ENCODE data around the gene RBP2.

The RBP2 gene

DNA sequence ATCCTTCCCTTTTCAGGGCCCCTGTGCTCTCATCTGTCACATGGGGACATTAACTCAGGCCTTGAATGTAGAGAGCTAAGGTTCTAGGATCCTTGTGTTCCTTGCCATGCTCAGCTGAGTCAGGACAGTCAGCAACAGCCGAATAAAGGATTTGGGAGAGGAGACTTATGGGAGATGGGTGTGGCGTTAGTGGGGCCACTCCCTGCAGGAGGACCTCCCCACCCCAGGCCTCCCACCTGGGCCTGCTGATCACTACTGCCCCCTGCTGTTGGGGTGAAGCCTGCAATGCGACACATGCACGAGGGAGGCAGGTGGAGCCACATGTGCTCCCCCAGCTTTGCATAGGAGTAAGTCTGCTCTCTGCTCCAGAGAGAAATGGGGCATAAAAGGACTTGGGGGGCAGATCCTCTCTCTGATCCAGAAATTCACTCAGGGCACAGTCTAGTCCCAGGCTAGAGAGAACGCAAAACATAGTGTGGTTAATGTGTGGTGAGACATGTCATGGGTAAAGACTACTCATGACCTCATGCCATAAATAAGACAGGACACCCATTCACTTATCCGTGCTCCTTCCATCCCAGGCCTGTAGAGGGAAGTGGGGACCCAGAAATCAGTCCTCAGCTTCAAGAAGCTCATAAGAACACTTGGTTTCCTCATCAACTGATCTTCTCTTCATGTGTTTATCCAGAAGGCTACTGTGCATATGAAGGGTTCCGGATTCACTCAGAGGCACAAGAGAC is 43.9 kb upstream of the RBP2 start:
- H3K27ac ChIP-seq (ENCODE audit: insufficient read depth in 1 of 2, low read depth in 1 of 2, low read length in 2 of 2, poor library complexity in 1 of 2, severe bottlenecking in 2 of 2), result no peak overlapping the region
- ChIA-PET CTCF (no interaction called here), POLR2A (no interaction called here)
- WGBS (ENCODE audit: insufficient coverage), result 80% methylated on average over 3 of the region's 7 CpGs
- H3K9me3 ChIP-seq (ENCODE audit: control extremely low read depth in 1 of 5, control insufficient read depth in 4 of 5, insufficient read depth in 2 of 5, low read depth in 1 of 5, low read length in 4 of 5), result no peaks in the 10 kb centered on the region
- no peaks in the 10 kb centered on the region for H3K36me3 ChIP-seq (ENCODE audit: control insufficient read depth in 4 of 4, insufficient read depth in 4 of 4, low read length in 3 of 4)
- no peak overlapping the region for H3K4me3 ChIP-seq (ENCODE audit: control insufficient read depth in 1 of 7, extremely low read depth in 1 of 7, insufficient read depth in 4 of 7, low read depth in 2 of 7, low read length in 6 of 7)
- H3K4me1 ChIP-seq (ENCODE audit: control extremely low read depth in 1 of 4, control insufficient read depth in 4 of 4, insufficient read depth in 4 of 4, low read length in 3 of 4), result no peaks in the 10 kb centered on the region
- peaks cover 0 to 2% (median 0%) of the 10 kb centered on the region in 5 experiments for H3K27me3 ChIP-seq (replicated peaks in 2 of 5; ENCODE audit: control insufficient read depth in 4 of 5, insufficient read depth in 5 of 5, low read length in 4 of 5)
- no peak for DNase-seq

- POLR2A ChIA-PET, result no interaction called here
- H3K36me3 ChIP-seq (ENCODE audit: control insufficient read depth in 4 of 4, insufficient read depth in 4 of 4, low read length in 3 of 4), result no peaks in the 10 kb centered on the region
- CTCF ChIA-PET, result no interaction called here
- H3K4me1 ChIP-seq (ENCODE audit: control extremely low read depth in 1 of 4, control insufficient read depth in 4 of 4, insufficient read depth in 4 of 4, low read length in 3 of 4), result no peaks in the 10 kb centered on the region
- H3K4me3 ChIP-seq (ENCODE audit: control insufficient read depth in 1 of 7, extremely low read depth in 1 of 7, insufficient read depth in 4 of 7, low read depth in 2 of 7, low read length in 6 of 7), result no peak overlapping the region
- WGBS (ENCODE audit: insufficient coverage), result 91% methylated on average over 8 of the region's 9 CpGs
- DNase-seq, result no peak
- H3K9me3 ChIP-seq (ENCODE audit: control extremely low read depth in 1 of 5, control insufficient read depth in 4 of 5, insufficient read depth in 2 of 5, low read depth in 1 of 5, low read length in 4 of 5), result no peaks in the 10 kb centered on the region
- H3K27me3 ChIP-seq (replicated peaks in 2 of 5; ENCODE audit: control insufficient read depth in 4 of 5, insufficient read depth in 5 of 5, low read length in 4 of 5), result peaks cover 0 to 2% (median 0%) of the 10 kb centered on the region in 5 experiments
- no peak overlapping the region for H3K27ac ChIP-seq (ENCODE audit: insufficient read depth in 1 of 2, low read depth in 1 of 2, low read length in 2 of 2, poor library complexity in 1 of 2, severe bottlenecking in 2 of 2)
Observed at GRCh38 chr3:139518926-139519842, 42.9 kb upstream of the RBP2 start.

GRCh38 chr3:139518306-139518705 is 42.0 kb upstream of the RBP2 start:
- Histone ChIP-seq H3K9me3 (ENCODE audit: control extremely low read depth in 1 of 5, control insufficient read depth in 4 of 5, insufficient read depth in 2 of 5, low read depth in 1 of 5, low read length in 4 of 5) (no peaks in the 10 kb centered on the region), H3K36me3 (ENCODE audit: control insufficient read depth in 4 of 4, insufficient read depth in 4 of 4, low read length in 3 of 4) (no peaks in the 10 kb centered on the region), H3K27me3 (replicated peaks in 2 of 5; ENCODE audit: control insufficient read depth in 4 of 5, insufficient read depth in 5 of 5, low read length in 4 of 5) (peaks cover 0 to 2% (median 0%) of the 10 kb centered on the region in 5 experiments), H3K4me3 (ENCODE audit: control insufficient read depth in 1 of 7, extremely low read depth in 1 of 7, insufficient read depth in 4 of 7, low read depth in 2 of 7, low read length in 6 of 7) (no peak overlapping the region), H3K4me1 (ENCODE audit: control extremely low read depth in 1 of 4, control insufficient read depth in 4 of 4, insufficient read depth in 4 of 4, low read length in 3 of 4) (no peaks in the 10 kb centered on the region), H3K27ac (ENCODE audit: insufficient read depth in 1 of 2, low read depth in 1 of 2, low read length in 2 of 2, poor library complexity in 1 of 2, severe bottlenecking in 2 of 2) (no peak overlapping the region)
- 97% methylated on average over 4 of the region's 6 CpGs for WGBS (ENCODE audit: insufficient coverage)
- no peak for DNase-seq
- ChIA-PET CTCF (no interaction called here), POLR2A (no interaction called here)

DNA sequence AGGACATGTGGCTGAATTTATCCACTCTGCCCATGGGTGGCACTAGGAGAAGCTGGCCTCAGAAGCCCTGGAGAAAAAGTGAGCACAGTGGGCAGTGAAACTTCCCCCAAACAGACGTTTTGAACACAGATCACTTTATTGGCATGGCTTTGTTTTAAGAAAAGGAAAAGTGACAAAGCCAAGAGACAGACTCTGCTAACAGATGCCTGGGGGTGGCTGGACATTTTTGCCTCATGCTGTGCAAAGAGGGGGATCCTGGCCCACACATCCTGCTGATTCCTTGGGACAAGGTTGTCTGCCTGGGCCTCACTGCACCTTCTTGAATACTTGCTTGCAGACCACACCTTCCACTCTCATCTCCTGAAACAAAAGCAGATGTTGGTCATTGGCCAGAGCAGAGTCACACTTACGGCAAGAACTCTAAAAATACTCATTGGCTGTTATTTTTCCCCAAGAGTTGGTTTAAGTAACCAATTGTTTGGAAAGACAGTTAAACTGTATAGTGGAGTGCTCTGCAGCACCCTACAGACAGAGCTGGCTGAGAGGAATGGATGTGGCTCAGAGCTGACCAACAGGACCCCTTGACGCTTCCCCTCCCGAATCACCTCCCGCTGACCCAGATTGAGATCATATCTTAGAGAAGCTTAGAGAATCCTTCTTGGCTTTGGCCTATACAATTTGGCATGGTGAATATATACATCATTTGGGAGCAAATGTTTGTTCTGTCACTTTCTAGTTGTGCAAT is 41.2 kb upstream of the RBP2 start:
- Histone ChIP-seq H3K9me3 (ENCODE audit: control extremely low read depth in 1 of 5, control insufficient read depth in 4 of 5, insufficient read depth in 2 of 5, low read depth in 1 of 5, low read length in 4 of 5) (no peaks in the 10 kb centered on the region), H3K27me3 (replicated peaks in 2 of 5; ENCODE audit: control insufficient read depth in 4 of 5, insufficient read depth in 5 of 5, low read length in 4 of 5) (peaks cover 0 to 2% (median 0%) of the 10 kb centered on the region in 5 experiments), H3K36me3 (ENCODE audit: control insufficient read depth in 4 of 4, insufficient read depth in 4 of 4, low read length in 3 of 4) (no peaks in the 10 kb centered on the region), H3K4me1 (ENCODE audit: control extremely low read depth in 1 of 4, control insufficient read depth in 4 of 4, insufficient read depth in 4 of 4, low read length in 3 of 4) (no peaks in the 10 kb centered on the region), H3K27ac (ENCODE audit: insufficient read depth in 1 of 2, low read depth in 1 of 2, low read length in 2 of 2, poor library complexity in 1 of 2, severe bottlenecking in 2 of 2) (no peak overlapping the region), H3K4me3 (ENCODE audit: control insufficient read depth in 1 of 7, extremely low read depth in 1 of 7, insufficient read depth in 4 of 7, low read depth in 2 of 7, low read length in 6 of 7) (no peak overlapping the region)
- CTCF ChIA-PET, result no interaction called here
- DNase-seq, result no peak
- 100% methylated on average over 4 of the region's 5 CpGs for WGBS (ENCODE audit: insufficient coverage)
- POLR2A ChIA-PET, result interaction anchor here (0.6 kb wide), 1 partner anchor 207 kb away, joined by 4 read pairs; no protein-coding TSS in a partner anchor

GRCh38 chr3:139514741-139515140 is 38.4 kb upstream of the RBP2 start:
- H3K36me3 ChIP-seq (ENCODE audit: control insufficient read depth in 4 of 4, insufficient read depth in 4 of 4, low read length in 3 of 4), result no peaks in the 10 kb centered on the region
- DNase-seq, result no peak
- WGBS (ENCODE audit: insufficient coverage), result 94% methylated on average over 4 of the region's 4 CpGs
- ChIA-PET CTCF (no interaction called here), POLR2A (no interaction called here)
- peaks cover 0 to 2% (median 0%) of the 10 kb centered on the region in 5 experiments for H3K27me3 ChIP-seq (replicated peaks in 2 of 5; ENCODE audit: control insufficient read depth in 4 of 5, insufficient read depth in 5 of 5, low read length in 4 of 5)
- no peak overlapping the region for H3K4me3 ChIP-seq (ENCODE audit: control insufficient read depth in 1 of 7, extremely low read depth in 1 of 7, insufficient read depth in 4 of 7, low read depth in 2 of 7, low read length in 6 of 7)
- H3K9me3 ChIP-seq (ENCODE audit: control extremely low read depth in 1 of 5, control insufficient read depth in 4 of 5, insufficient read depth in 2 of 5, low read depth in 1 of 5, low read length in 4 of 5), result no peaks in the 10 kb centered on the region
- no peak overlapping the region for H3K27ac ChIP-seq (ENCODE audit: insufficient read depth in 1 of 2, low read depth in 1 of 2, low read length in 2 of 2, poor library complexity in 1 of 2, severe bottlenecking in 2 of 2)
- H3K4me1 ChIP-seq (ENCODE audit: control extremely low read depth in 1 of 4, control insufficient read depth in 4 of 4, insufficient read depth in 4 of 4, low read length in 3 of 4), result no peaks in the 10 kb centered on the region

DNA sequence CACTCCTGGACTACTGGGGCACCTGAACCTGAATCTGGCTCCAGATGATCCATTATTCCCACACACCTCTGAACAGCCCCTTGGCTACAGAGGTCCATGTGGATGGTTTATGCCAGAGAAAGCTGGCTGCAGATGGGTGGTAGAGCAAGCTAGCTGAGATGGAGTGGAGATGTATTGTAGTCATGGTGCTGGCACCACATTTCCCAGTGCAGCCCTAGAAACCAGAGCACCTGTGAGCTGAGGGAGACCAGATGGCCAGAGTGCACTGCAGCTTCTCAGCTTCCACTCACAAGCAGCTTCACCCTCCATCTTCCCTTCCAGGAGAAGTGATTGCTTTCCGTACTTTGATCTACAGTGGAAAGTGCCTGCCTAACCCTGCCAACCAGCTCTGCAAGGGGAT is 33.3 kb upstream of the RBP2 start:
- no CpG with 5 or more reads among the region's 1 CpG for WGBS (ENCODE audit: insufficient coverage)

More for the DNA sequence above, 33.3 kb upstream of the RBP2 start:
- no peaks in the 10 kb centered on the region for H3K9me3 ChIP-seq (ENCODE audit: control extremely low read depth in 1 of 5, control insufficient read depth in 4 of 5, insufficient read depth in 2 of 5, low read depth in 1 of 5, low read length in 4 of 5)
- no peaks in the 10 kb centered on the region for H3K4me1 ChIP-seq (ENCODE audit: control extremely low read depth in 1 of 4, control insufficient read depth in 4 of 4, insufficient read depth in 4 of 4, low read length in 3 of 4)
- DNase-seq, result no peak
- H3K27ac ChIP-seq (ENCODE audit: insufficient read depth in 1 of 2, low read depth in 1 of 2, low read length in 2 of 2, poor library complexity in 1 of 2, severe bottlenecking in 2 of 2), result no peak overlapping the region
- CTCF ChIA-PET, result no interaction called here
- H3K4me3 ChIP-seq (ENCODE audit: control insufficient read depth in 1 of 7, extremely low read depth in 1 of 7, insufficient read depth in 4 of 7, low read depth in 2 of 7, low read length in 6 of 7), result no peak overlapping the region
- peaks cover 0 to 4% (median 0%) of the 10 kb centered on the region in 5 experiments for H3K27me3 ChIP-seq (replicated peaks in 2 of 5; ENCODE audit: control insufficient read depth in 4 of 5, insufficient read depth in 5 of 5, low read length in 4 of 5)
- H3K36me3 ChIP-seq (ENCODE audit: control insufficient read depth in 4 of 4, insufficient read depth in 4 of 4, low read length in 3 of 4), result no peaks in the 10 kb centered on the region
- POLR2A ChIA-PET, result no interaction called here
